ENCODE measurements around the gene GNG13. TPM values are rescaled to one million over a fixed set of nuclear protein-coding genes. Genes with fewer than 3 reads are reported as not detected.

Gene GNG13
- total RNA-seq, 1 donor from 2014 or later: not detected

DNA sequence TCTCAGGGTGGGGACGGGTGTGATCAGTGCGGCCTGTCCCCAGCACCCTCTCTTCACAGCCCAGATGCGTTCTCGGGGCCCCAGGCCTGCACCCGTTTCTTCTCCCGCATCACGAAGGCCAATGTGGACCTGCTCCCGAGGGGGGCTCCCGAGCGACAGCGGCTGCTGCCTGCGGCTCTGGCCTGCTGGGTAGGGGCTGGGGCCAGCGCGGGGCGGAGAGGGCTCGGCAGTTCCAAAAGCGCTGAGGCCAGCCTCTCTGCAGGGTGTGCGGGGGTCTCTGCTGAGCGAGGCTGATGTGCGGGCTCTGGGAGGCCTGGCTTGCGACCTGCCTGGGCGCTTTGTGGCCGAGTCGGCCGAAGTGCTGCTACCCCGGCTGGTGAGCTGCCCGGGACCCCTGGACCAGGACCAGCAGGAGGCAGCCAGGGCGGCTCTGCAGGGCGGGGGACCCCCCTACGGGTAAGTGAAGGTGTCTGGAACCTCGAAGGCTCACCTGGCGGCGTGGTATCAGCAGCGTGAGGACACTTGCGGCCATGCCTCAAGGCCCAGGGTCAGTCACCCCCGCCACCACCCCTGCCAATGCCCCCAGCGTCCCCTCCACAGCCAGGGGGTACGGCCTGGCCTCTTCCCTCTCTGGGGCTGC, 35.6 kb downstream of the GNG13 start:
- H3K36me3 Mint-ChIP-seq: no peaks in the 10 kb centered on the region
- no peak overlapping the region for H3K27ac Mint-ChIP-seq
- no peak for DNase-seq (ENCODE audit: low spot score in 2 of 2, unreplicated experiment in 2 of 2)
- no peaks in the 10 kb centered on the region for H3K9me3 Mint-ChIP-seq
- no peak overlapping the region for H3K4me3 Mint-ChIP-seq
- TF ChIP-seq, protein P1, sequence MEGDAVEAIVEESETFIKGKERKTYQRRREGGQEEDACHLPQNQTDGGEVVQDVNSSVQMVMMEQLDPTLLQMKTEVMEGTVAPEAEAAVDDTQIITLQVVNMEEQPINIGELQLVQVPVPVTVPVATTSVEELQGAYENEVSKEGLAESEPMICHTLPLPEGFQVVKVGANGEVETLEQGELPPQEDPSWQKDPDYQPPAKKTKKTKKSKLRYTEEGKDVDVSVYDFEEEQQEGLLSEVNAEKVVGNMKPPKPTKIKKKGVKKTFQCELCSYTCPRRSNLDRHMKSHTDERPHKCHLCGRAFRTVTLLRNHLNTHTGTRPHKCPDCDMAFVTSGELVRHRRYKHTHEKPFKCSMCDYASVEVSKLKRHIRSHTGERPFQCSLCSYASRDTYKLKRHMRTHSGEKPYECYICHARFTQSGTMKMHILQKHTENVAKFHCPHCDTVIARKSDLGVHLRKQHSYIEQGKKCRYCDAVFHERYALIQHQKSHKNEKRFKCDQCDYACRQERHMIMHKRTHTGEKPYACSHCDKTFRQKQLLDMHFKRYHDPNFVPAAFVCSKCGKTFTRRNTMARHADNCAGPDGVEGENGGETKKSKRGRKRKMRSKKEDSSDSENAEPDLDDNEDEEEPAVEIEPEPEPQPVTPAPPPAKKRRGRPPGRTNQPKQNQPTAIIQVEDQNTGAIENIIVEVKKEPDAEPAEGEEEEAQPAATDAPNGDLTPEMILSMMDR (IDR thresholded peaks at IDR 0.05; ENCODE audit: unreplicated experiment): no peak
- H3K4me1 Mint-ChIP-seq: peaks cover 13% of the 10 kb centered on the region
- no peaks in the 10 kb centered on the region for H3K27me3 Mint-ChIP-seq (ENCODE audit: low read depth)

- TF ChIP-seq, protein P1 (IDR thresholded peaks at IDR 0.05; ENCODE audit: unreplicated experiment): no peak
- Mint-ChIP-seq H3K4me1 (peaks cover 20% of the 10 kb centered on the region), H3K27me3 (ENCODE audit: low read depth) (no peaks in the 10 kb centered on the region), H3K9me3 (no peaks in the 10 kb centered on the region), H3K4me3 (no peak overlapping the region), H3K36me3 (no peaks in the 10 kb centered on the region), H3K27ac (no peak overlapping the region)
- no peak for DNase-seq (ENCODE audit: low spot score in 2 of 2, unreplicated experiment in 2 of 2)
These were observed 36.3 kb downstream of the GNG13 start for GRCh38 chr16:764184-764750.

- Mint-ChIP-seq H3K9me3 (no peaks in the 10 kb centered on the region), H3K4me3 (no peak overlapping the region), H3K27me3 (ENCODE audit: low read depth) (no peaks in the 10 kb centered on the region), H3K36me3 (no peaks in the 10 kb centered on the region), H3K27ac (no peak overlapping the region), H3K4me1 (peaks cover 20% of the 10 kb centered on the region)
- TF ChIP-seq, protein P1 (IDR thresholded peaks at IDR 0.05; ENCODE audit: unreplicated experiment): no peak
- no peak for DNase-seq (ENCODE audit: low spot score in 2 of 2, unreplicated experiment in 2 of 2)
These were observed 37.0 kb downstream of the GNG13 start for GRCh38 chr16:763369-764183.

GRCh38 chr16:762595-763268, 37.8 kb downstream of the GNG13 start:
- Mint-ChIP-seq H3K36me3 (no peaks in the 10 kb centered on the region), H3K4me1 (peaks cover 20% of the 10 kb centered on the region), H3K27ac (no peak overlapping the region), H3K27me3 (ENCODE audit: low read depth) (no peaks in the 10 kb centered on the region), H3K4me3 (no peak overlapping the region), H3K9me3 (no peaks in the 10 kb centered on the region)
- no peak for DNase-seq (ENCODE audit: low spot score in 2 of 2, unreplicated experiment in 2 of 2)
- TF ChIP-seq, protein P1 (IDR thresholded peaks at IDR 0.05; ENCODE audit: unreplicated experiment): no peak

DNA sequence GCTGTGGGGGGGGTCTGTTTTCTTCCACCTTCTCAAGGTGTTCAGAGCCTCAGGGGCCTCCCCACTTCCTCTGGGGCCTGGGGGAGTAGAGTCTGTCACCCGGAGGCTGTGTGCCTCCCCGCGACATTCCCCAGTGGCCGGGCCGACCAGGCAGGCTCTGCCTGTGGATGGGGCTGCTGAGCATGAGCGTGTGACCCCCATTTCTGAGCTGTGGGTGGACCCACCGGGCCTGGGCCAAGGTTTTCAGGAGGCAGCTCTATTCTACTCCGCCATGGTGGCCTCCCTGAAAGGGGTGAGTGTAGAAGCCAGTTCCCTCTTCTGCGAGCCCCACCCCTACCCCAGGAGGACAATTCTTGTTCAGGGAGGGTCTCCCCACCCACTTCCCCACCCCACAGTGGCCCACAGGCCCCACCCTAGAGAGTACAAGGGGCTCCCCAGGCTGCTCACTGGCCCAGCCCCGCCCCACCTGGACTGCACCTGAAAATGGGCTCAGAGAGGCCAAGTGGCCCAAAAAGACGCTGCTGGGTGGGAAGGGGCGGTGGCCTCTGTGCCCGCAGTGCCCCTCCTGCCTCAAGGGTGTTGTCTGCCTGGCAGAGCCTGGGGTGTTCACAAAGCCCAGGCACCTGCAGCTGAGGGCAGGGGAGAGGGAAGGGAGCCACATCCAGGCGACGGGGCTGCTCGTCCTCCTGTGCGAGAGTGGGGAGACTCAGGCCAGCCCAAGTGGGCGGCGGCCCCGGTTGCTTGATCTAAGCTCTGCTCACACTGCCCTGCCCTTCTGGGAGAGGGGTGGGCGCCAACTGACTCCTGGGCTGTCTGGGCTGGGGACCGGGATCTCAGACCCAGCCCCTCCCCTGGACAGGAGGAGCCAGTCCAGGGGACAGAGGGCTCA, 38.7 kb downstream of the GNG13 start:
- no peak overlapping the region for H3K4me3 Mint-ChIP-seq
- DNase-seq (ENCODE audit: low spot score in 2 of 2, unreplicated experiment in 2 of 2): no peak
- no peaks in the 10 kb centered on the region for H3K27me3 Mint-ChIP-seq (ENCODE audit: low read depth)
- H3K9me3 Mint-ChIP-seq: no peaks in the 10 kb centered on the region
- no peaks in the 10 kb centered on the region for H3K36me3 Mint-ChIP-seq
- peak overlapping the region; percentile 50 for H3K27ac Mint-ChIP-seq
- H3K4me1 Mint-ChIP-seq: peaks cover 20% of the 10 kb centered on the region
- TF ChIP-seq, protein P1 (IDR thresholded peaks at IDR 0.05; ENCODE audit: unreplicated experiment): no peak

All from mesothelial cell of epicardium (in vitro differentiated cells).